Stimulated activated CD8-positive, alpha-beta memory T cell treated with anti-CD3 and anti-CD28 coated beads, Interleukin-4, amount 100 ng/mL, for 48 hours (primary cell): Measurements from ENCODE around the gene ITGAL.
A peak's percentile ranks its signal among the peaks of the same experiment; 100 is the strongest.
"Not testable (repeated sequence)": the region's sequence is repeated elsewhere in the genome, so short reads cannot be mapped to it uniquely, and the experiment has no call there.

Experiments
- DNase-seq: peaks from one replicate; pipeline ENCODE4 v3.0.0-alpha.2; 2020

The ITGAL gene

GRCh38 chr16:30472328-30472942 is at the start of gene ITGAL:
TSS of gene ITGAL (plus strand) at chr16:30472742. CDS start at chr16:30472838, 96 bp downstream.
- peak; percentile 87 for DNase-seq

- no peak for DNase-seq
These were observed 44.5 kb upstream of the ITGAL start for GRCh38 chr16:30428055-30428454.

- no peak for DNase-seq
These were observed 43.2 kb upstream of the ITGAL start for GRCh38 chr16:30429418-30429677.

GRCh38 chr16:30429678-30430427 is 42.7 kb upstream of the ITGAL start, which contains the start of gene DCTPP1:
TSS of gene DCTPP1 (minus strand) at chr16:30430030. CDS start at chr16:30429980, 50 bp downstream.
- DNase-seq, result peak; percentile 97

- DNase-seq, result peak; percentile 70
These were observed 42.0 kb upstream of the ITGAL start for GRCh38 chr16:30430428-30430970.

GRCh38 chr16:30434852-30435251 is 37.7 kb upstream of the ITGAL start:
- DNase-seq, result peak; percentile 84

GRCh38 chr16:30437511-30438046 is 35.0 kb upstream of the ITGAL start:
- no peak for DNase-seq

- no peak for DNase-seq
These were observed 33.7 kb upstream of the ITGAL start for GRCh38 chr16:30438835-30439234.

- DNase-seq, result no peak
These were observed 32.7 kb upstream of the ITGAL start for GRCh38 chr16:30439720-30440348.

GRCh38 chr16:30443631-30444030 is 28.9 kb upstream of the ITGAL start:
- DNase-seq, result no peak

GRCh38 chr16:30444231-30445148 is 28.1 kb upstream of the ITGAL start:
- DNase-seq, result no peak

GRCh38 chr16:30445149-30445407 is 27.5 kb upstream of the ITGAL start:
- no peak for DNase-seq

- peak; percentile 98 for DNase-seq
These were observed 26.9 kb upstream of the ITGAL start, which contains the start of gene SEPHS2 for GRCh38 chr16:30445408-30446202. TSS of gene SEPHS2 (minus strand) at chr16:30445874. CDS start at chr16:30445727, 147 bp downstream.

- no peak for DNase-seq
These were observed 26.3 kb upstream of the ITGAL start for GRCh38 chr16:30446203-30446595.

GRCh38 chr16:30447512-30448226 is 24.9 kb upstream of the ITGAL start:
- no peak for DNase-seq

- DNase-seq, result no peak
These were observed 23.5 kb upstream of the ITGAL start for GRCh38 chr16:30449116-30449435.

GRCh38 chr16:30452709-30453580 is 19.6 kb upstream of the ITGAL start:
- not testable (repeated sequence) for DNase-seq

- DNase-seq, result no peak
These were observed 16.2 kb upstream of the ITGAL start for GRCh38 chr16:30456302-30456701.

- no peak for DNase-seq
These were observed 15.3 kb upstream of the ITGAL start for GRCh38 chr16:30457256-30457655.
